PC-9 (cell line): Measurements from ENCODE around the gene GLRA3.

Source experiments
- EZH2 ChIP-seq: fragments of 200-600 bp; sonication (generic); IDR thresholded peaks from 2 replicates; pipeline ENCODE4 v1.8.0; 2017; ENCODE audit warnings: antibody characterized with exemption, low read depth
- TF ChIP-seq, protein P1 (sequence below): fragments of 200-600 bp; sonication (generic); conservative IDR thresholded peaks from 2 replicates; pipeline ENCODE4 v1.6.1; 2017; ENCODE audit warnings: mixed run types, antibody characterized with exemption, mild to moderate bottlenecking, moderate library complexity

DNA sequence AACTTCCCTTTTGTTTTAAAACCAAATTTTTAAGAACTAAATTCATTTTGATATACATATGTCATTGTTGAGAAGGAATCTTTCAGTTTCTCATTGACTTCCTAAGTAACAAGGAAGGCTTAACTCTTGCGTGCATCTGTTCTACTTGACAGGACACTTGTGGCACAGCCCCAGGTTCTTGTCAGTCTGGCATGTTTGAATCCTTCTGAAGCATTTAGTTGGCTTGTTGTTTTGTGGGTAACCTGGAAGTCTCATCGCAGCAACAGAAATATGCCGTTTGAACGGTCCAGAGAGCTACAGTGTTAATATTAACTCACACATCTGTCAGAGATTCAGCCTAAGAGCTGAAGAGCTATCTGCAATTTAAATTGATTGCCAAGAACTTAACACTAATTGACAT, 76.0 kb downstream of the GLRA3 start:
- TF ChIP-seq, protein P1, sequence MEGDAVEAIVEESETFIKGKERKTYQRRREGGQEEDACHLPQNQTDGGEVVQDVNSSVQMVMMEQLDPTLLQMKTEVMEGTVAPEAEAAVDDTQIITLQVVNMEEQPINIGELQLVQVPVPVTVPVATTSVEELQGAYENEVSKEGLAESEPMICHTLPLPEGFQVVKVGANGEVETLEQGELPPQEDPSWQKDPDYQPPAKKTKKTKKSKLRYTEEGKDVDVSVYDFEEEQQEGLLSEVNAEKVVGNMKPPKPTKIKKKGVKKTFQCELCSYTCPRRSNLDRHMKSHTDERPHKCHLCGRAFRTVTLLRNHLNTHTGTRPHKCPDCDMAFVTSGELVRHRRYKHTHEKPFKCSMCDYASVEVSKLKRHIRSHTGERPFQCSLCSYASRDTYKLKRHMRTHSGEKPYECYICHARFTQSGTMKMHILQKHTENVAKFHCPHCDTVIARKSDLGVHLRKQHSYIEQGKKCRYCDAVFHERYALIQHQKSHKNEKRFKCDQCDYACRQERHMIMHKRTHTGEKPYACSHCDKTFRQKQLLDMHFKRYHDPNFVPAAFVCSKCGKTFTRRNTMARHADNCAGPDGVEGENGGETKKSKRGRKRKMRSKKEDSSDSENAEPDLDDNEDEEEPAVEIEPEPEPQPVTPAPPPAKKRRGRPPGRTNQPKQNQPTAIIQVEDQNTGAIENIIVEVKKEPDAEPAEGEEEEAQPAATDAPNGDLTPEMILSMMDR, result no peak
- no peak for TF ChIP-seq EZH2
